Uterus (tissue), 4 donors: Measurements from ENCODE around the gene FASN. TPM values are rescaled to one million over a fixed set of nuclear protein-coding genes. Genes with fewer than 3 reads are reported as not detected.
"Not testable (repeated sequence)": the region's sequence is repeated elsewhere in the genome, so short reads cannot be mapped to it uniquely, and the experiment has no call there.

ENCODE experiments used
- DNase-seq, 2 donors: peaks; one replicate each; pipeline ENCODE4 v3.0.0-alpha.2; 2019 to 2020
- H3K27ac ChIP-seq, 2 donors: fragments of 200-600 bp; sonication (generic); 1 replicate in 1 of 2; 2 replicates in 1 of 2; pipeline ENCODE4 v1.5.1; 2016 to 2018
- H3K27me3 ChIP-seq, 2 donors: fragments of 200-600 bp; sonication (generic); one replicate each; pipeline ENCODE4 v1.5.1; 2018 to 2019; ENCODE audit warnings: control low read depth in 1 of 2
- H3K36me3 ChIP-seq, 2 donors: fragments of 200-600 bp; sonication (generic); one replicate each; pipeline ENCODE4 v1.5.1; 2019; ENCODE audit warnings: control low read depth in 1 of 2
- H3K4me1 ChIP-seq, 2 donors: fragments of 200-600 bp; sonication (generic); one replicate each; pipeline ENCODE4 v1.5.1; 2018 to 2019; ENCODE audit warnings: control low read depth in 1 of 2
- H3K4me3 ChIP-seq, 2 donors: fragments of 200-600 bp; sonication (generic); 1 replicate in 1 of 2; 2 replicates in 1 of 2; pipeline ENCODE4 v1.5.1; 2018 to 2019; ENCODE audit warnings: mild to moderate bottlenecking in 1 of 2
- H3K9me3 ChIP-seq, 2 donors: fragments of 200-600 bp; sonication (generic); one replicate each; pipeline ENCODE4 v1.5.1; 2019; ENCODE audit warnings: control low read depth in 1 of 2
- POLR2A ChIP-seq, 2 donors: fragments of 450-650 bp; IDR thresholded peaks; one replicate each; pipeline ENCODE4 v1.6.1; 2016; ENCODE audit warnings: antibody characterized with exemption in 2 of 2, mild to moderate bottlenecking in 1 of 2, moderate library complexity in 1 of 2
- intact Hi-C: fragments of 100-400 bp; cut with DNase I; formaldehyde crosslinking; loops from one replicate; pipeline ENCODE4 v1.15.1; 2023; ENCODE audit warnings: low total_unique reads
- total RNA-seq, 4 donors: library from RNA; depleted of rRNA in 3 of 4; stranded (reverse); fragments of >200 nt in 3 of 4; gene quantifications; one replicate each; pipeline versions ENCODE4 v1.1.0 to v1.2.4, GENCODE V29; 2014 to 2023
- TF ChIP-seq, protein P1 (sequence below), 4 experiments: fragments of 200-600 bp in 2 of 4; fragments of 450-650 bp in 2 of 4; sonication (generic) in 2 of 4; IDR thresholded peaks; one replicate each; pipeline ENCODE4 v1.5.1; 2016 to 2019; ENCODE audit warnings: antibody characterized with exemption in 4 of 4, mild to moderate bottlenecking in 2 of 4, moderate library complexity in 1 of 4
- donor health status: DM: yes; HTN: yes; CAD: no.

Gene FASN
- total RNA-seq = 10 to 100 TPM in 2 of 4 donors, 1 to 10 TPM in 2; 5.3 to 59.4 (median 23.4) TPM

DNA sequence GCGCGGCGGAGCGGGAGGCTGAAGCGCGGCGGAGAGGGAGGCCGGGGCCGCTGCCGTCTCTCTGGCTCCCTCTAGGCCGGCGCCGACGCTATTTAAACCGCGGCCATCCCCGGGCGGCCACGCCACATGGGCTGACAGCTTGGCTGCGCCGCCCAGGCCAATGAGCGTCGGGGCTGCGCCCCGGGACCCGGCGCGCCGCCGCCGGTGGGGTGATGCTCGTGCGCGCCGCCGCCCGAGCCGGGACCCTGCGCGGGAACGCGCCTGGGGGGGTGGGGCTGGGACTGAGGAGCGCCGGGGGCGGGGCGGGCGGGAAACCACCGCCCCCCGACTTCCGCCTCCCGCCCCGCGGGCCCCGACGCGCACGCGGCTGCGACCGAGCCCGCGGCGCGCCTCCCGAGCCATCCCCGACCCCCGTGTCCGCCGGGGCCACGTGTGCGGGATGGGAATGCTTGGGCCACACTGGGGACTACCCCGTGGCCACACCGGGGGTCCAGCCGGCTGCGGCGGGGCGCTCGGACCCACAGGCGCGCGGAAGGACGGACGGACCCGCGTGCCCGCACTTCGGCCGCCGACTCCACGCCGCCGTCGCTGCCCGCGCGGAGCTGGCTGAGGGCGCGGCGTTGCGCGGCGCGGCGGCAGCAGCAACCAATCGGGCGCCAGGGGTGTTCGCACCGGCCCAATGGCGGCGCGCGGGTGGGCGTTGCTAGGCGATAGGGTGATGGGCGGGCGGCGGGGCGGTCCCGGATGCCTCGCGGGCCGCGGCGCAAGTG is at the start of gene FASN:
FASN (minus strand) TSS at position 68 of the 770 bp plus-strand sequence. CDS start 1,791 bp downstream, outside the sequence.
- Histone ChIP-seq H3K36me3 (no peaks in the 10 kb centered on the region), H3K4me1 (peaks cover 0 to 12% of the 10 kb centered on the region in 2 donors), H3K9me3 (no peaks in the 10 kb centered on the region), H3K27me3 (no peaks in the 10 kb centered on the region), H3K4me3 (peak within 1 kb of the TSS; percentile 50 to 80), H3K27ac (peak within 1 kb of the TSS; percentile 86 to 95)
- DNase-seq = peak; percentile 93 to 94
- TF ChIP-seq, protein P1, sequence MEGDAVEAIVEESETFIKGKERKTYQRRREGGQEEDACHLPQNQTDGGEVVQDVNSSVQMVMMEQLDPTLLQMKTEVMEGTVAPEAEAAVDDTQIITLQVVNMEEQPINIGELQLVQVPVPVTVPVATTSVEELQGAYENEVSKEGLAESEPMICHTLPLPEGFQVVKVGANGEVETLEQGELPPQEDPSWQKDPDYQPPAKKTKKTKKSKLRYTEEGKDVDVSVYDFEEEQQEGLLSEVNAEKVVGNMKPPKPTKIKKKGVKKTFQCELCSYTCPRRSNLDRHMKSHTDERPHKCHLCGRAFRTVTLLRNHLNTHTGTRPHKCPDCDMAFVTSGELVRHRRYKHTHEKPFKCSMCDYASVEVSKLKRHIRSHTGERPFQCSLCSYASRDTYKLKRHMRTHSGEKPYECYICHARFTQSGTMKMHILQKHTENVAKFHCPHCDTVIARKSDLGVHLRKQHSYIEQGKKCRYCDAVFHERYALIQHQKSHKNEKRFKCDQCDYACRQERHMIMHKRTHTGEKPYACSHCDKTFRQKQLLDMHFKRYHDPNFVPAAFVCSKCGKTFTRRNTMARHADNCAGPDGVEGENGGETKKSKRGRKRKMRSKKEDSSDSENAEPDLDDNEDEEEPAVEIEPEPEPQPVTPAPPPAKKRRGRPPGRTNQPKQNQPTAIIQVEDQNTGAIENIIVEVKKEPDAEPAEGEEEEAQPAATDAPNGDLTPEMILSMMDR (IDR thresholded peaks at IDR 0.05) = peak; percentile 16 to 68 (median 46)
- peak; percentile 91 to 99 for TF ChIP-seq POLR2A (IDR thresholded peaks at IDR 0.05)
- intact Hi-C loops = no loop called here

DNA sequence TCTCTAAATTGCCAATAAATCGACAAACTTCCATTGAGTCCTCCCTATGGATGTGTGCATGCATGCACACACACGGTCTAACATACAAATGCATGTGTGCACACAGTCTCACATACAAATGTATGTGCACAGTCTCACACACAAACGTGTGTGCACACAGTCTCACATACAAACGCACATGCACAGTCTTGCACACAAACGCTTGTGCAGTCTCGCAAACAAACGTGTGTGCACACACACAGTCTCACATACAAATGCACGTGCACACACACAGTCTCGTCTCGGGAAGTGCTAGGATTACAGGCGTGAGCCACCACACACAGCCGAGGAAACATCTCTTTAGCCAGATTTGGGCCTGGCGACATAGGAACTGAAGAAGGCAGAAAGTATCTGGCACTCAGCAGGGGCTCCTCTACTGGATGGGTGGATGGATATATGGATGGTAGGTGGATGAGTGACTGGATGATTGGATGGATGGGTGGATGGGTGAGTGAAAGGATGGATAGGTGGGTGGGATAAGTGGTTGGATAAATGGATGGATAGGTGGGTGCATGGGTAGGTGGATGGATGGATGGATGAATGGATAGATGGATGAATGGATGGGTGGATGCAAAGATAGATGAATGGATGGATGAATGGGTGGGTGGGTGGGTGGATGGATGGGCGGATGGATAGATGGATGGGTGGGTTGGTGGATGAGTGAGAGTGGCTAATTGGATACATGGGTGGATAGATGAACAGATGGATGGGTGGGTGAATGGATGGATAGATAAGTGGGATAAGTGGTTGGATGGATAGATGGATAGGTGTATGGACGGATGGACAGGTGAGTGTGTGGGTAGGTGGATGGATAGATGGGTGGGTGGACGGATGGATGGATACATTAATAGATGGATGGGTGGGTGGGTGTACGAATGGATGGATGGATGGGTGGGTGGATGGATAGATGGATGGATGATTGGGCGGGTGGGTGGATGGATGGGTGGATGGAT is 48.9 kb upstream of the FASN start:
- Histone ChIP-seq H3K27me3 (no peaks in the 10 kb centered on the region), H3K4me1 (no peaks in the 10 kb centered on the region), H3K27ac (no peak overlapping the region), H3K4me3 (no peak overlapping the region), H3K9me3 (no peaks in the 10 kb centered on the region), H3K36me3 (no peaks in the 10 kb centered on the region)
- no peak for TF ChIP-seq POLR2A (IDR thresholded peaks at IDR 0.05)
- TF ChIP-seq, protein P1 (IDR thresholded peaks at IDR 0.05) = no peak
- intact Hi-C loops = no loop called here
- no peak for DNase-seq

DNA sequence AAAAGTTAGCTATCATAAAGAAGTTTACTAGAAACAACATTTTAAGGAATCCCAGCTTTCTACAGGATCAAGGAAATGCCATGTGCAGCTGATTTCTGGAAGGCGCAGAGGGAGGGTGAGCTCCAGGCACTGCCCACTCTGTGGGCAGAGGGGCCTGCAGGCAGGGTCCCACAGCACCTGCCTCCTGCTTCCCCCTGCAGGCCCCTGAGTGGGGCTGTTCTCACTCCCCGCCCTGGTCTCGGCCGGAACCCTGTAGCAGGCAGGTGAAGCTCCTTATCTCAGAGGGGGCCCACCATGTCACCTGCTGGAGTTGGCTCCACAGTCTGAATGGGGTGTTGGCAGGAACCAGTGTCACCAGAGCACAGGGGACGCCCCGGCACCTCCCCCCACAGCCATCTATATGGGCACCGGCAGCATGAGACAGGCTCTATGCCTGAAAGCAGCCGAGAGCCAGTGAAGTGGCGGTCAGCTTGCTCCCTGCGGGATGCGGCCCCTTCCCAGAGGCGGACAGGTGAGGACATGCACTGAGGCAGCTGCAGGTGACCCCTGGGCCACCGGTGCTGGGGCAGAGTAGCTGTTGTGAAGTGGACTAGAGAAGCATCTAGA is 47.6 kb upstream of the FASN start:
- TF ChIP-seq POLR2A (IDR thresholded peaks at IDR 0.05) = no peak
- TF ChIP-seq, protein P1 (IDR thresholded peaks at IDR 0.05) = no peak
- H3K4me3 ChIP-seq = no peak overlapping the region
- H3K36me3 ChIP-seq = no peaks in the 10 kb centered on the region
- DNase-seq = no peak
- no peaks in the 10 kb centered on the region for H3K27me3 ChIP-seq
- intact Hi-C loops = no loop called here
- H3K27ac ChIP-seq = no peak overlapping the region
- H3K4me1 ChIP-seq = no peaks in the 10 kb centered on the region
- no peaks in the 10 kb centered on the region for H3K9me3 ChIP-seq

DNA sequence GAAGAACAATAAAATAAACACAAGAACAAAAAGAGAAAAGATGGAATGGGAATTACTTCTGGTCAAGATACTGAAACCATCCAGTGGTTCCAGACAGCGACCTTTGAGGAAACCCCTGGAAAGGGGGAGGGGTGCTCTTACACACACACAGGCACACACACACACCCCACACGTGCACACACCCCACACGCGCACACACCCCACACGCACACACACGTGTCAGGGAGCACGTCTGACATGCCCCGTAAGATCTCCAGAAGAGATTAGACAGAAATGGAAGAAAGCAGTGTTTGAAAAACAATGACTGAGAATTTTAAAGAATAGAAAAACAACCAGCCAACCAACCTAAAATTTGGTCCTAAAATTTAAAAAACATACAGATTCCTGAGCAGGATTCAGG is 45.3 kb upstream of the FASN start:
- Histone ChIP-seq H3K27me3 (no peaks in the 10 kb centered on the region), H3K4me3 (no peak overlapping the region), H3K36me3 (no peaks in the 10 kb centered on the region), H3K27ac (no peak overlapping the region), H3K4me1 (no peaks in the 10 kb centered on the region), H3K9me3 (no peaks in the 10 kb centered on the region)
- DNase-seq = no peak
- intact Hi-C loops = no loop called here
- TF ChIP-seq POLR2A (IDR thresholded peaks at IDR 0.05) = no peak

DNA sequence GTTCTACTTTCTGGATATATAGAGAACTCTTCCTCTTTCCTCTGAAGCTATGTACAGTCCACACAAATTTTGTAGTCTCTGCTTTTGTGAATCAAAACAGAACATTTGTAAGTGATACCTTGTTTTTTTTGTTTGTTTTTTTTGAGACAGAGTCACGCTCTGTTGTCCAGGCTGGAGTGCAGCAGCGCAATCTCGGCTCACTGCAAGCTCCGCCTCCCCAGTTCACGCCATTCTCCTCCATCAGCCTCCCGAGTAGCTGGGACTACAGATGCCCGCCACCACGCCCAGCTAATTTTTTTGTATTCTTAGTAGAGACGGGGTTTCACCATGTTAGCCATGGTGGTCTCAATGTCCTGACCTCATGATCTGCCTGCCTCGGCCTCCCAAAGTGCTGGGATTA is 41.9 kb upstream of the FASN start:
- H3K27ac ChIP-seq, H3K27me3 ChIP-seq, H3K36me3 ChIP-seq, H3K9me3 ChIP-seq, H3K4me1 ChIP-seq, intact Hi-C loops, H3K4me3 ChIP-seq, DNase-seq: not testable (repeated sequence)
